ENCODE measurements around the gene THAP9. TPM values are rescaled to one million over a fixed set of nuclear protein-coding genes. Genes with fewer than 3 reads are reported as not detected.
"Not testable (repeated sequence)": the region's sequence is repeated elsewhere in the genome, so short reads cannot be mapped to it uniquely, and the experiment has no call there.

Gene THAP9
- total RNA-seq, 1 experiment from 2014 or later: 3.3 TPM

DNA sequence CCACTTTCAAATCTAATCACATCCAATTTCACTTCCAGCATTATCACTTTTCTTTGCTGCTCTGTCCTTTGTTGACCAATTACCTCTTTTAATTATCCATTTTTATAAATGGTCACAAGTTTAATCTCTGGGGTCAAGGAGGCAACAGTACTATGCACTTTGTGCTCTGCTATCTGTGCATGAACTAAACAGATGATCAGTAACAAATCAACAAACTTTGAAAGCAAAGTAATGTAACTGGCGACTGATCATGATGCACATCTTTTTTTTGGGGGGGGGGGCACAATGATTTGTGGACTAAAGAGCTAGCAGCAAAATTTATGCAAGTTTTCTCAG lies 8.1 kb upstream of the THAP9 start:
- DNase-seq (ENCODE audit: low spot score): no peak

DNA sequence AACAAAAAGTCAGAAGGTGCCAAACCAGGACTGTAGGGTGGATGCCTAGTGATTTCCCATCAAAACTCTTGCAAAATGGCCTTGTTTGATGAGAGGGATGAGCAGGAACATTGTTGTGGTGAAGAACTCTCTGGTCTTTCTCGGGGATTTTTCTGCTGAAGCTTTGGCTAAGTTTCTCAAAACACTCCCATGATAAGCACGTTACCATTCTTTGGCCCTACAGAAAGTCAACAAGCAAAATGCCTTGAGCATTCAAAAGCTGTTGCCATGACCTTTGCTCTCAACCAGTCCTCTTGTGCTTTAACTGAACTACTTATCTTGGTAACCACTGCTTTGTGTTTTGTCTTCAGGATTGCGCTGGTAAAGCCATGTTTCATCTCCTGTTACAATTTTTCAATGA lies 6.6 kb upstream of the THAP9 start:
- DNase-seq (ENCODE audit: low spot score): no peak

DNA sequence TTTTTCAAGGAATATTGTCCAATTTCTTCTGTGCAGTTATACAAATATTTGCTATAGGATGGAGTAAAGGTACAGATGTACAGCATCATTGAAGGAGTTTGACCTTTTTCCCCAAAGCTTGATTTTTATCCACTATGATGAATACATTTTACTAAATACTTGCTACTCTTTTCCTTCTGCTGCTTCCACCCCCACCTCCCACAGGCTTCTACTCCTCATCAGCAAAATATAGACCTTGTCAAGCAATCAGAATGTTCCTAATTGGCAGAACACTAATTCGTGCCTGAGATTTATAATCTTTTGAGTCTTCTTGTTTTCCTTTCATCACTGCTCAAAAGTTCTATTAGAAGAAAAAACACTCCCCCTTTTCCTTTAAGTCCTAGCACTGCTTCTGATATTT lies 3.8 kb upstream of the THAP9 start:
- DNase-seq (ENCODE audit: low spot score): no peak

DNA sequence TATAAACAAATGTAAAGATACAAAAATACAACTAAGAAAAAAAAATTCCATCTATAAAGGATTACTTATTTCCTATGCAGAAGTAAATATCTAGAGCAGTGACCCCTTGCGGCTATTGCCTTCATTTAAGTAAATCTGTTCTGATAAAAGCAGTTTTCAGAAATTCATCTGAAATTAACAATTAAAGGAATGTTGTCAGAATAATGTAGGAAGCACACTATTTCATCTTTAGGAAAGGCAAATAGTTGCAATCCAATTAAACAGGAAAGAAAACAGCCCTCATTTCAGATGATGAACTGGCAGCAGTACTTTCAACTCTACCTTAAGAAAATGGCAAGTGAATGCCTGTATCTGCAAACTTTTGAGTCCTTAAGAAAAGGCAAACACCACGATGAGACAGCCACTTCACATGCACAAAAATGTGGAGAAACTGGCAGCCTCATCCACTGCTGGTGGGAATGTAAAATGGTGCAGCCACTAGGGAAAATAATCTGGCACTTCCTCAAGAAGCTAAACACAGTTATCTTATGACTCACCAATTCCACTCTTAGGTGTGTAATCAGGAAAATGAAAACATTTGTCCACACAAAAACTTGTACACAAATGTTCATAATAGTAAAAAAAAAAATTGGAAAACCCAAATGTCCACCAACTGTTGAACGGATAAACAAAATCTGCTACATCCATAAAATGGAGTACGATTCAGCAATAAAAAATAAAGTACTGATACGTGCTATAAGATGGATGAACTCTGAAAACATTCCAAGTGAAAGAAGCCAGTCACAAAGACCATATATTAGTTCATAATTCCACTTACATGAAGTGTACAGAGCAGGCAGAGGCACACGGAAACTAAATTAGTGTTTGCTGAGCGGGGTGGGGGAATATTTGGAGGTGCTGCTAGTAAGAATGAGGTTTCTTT lies 2.0 kb upstream of the THAP9 start:
- DNase-seq (ENCODE audit: low spot score): peak; percentile 25

DNA sequence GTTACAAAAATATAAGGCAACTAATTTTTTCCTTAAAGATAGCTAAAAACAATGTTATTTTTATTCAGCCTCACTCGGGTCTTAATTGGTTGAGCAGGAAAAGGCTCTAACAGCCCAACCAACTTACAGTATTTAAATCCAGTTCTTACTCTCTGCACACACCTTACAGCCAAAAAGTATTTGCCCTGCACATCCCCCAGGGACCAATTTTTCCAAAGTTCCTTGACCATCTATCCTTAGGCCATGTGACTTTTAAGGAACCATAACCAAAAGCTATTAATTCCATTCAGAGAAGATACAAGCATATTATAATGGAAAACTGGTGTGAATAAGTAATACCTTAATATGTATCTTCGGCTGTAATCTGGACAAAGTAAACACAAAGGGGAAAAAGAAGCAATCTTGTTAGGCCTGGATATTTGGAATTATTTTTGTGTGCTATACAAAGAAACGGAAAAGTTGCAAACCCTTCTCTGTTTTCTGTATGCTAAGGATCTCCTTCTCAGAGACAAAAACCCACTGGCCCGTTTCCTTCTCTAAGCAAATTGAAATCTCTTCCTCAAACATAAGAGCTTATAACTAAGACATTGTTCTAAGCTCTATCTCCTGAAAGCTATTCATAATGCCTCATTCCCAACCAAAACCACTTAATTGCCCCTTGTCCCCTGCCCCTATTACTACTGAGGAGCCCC lies 1.0 kb upstream of the THAP9 start:
- DNase-seq (ENCODE audit: low spot score): no peak

DNA sequence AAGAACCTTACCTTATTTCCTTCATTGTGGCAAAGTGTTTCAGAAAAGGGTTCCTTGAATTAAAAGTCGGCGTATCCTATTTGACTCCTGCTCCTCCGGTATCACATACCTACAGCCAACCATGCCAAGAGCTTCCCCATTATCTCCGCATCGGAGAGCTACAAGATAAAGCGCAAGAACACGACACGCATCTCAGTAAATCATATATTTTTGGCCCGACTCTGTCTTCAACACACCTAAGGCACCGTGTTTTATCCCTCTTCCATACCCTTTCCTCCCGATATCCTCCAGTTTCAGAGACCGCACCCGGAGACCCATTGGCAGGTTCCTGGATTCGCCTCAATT lies 497 bp upstream of the THAP9 start:
- peak; percentile 13 for DNase-seq (ENCODE audit: low spot score)

DNA sequence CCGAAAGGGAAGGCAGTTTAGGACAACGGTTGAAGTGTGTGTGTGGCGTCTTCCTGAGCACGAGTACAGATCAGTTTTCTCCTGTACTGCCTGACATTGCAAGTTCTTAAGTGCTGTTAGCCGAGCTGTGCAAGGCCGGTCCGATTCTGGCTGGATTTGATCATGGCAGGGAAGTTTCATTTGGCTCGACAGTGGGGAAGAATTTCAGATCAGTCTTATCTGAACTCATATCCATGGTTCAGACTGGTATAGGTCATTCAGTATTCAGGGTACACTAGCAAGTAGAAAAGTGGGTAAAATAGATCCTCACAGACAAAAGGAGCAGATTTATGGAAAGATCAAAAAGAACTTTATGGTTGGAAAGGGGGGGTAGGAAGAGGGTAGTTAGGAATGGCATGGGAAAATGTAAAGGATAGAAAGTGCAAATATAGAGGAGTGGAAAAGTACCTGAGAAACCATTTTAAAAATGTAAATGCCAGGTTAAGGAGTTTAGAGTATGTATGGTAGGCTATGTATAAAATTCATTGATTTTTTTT lies 716 bp downstream of the THAP9 start:
- DNase-seq (ENCODE audit: low spot score): no peak

DNA sequence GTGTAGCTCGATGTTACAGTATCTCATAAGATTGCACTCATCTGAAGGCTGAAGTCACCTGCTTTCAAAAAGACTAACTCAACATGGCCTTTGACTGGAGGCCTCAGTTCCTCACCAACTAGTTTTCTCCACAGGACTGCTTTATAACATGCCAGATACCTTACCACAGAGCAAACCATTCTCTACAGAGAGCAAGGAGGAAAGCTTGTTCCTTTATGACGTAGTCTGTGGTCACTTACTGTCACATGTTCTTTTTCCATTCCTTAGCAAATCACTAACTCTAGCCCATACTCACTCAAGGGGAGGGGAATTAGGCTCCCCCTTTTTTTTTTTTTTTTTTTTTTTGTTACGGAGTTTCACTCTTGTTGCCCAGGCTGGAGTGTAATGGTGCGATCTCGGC lies 3.2 kb downstream of the THAP9 start:
- peak; percentile 8 for DNase-seq (ENCODE audit: low spot score)

DNA sequence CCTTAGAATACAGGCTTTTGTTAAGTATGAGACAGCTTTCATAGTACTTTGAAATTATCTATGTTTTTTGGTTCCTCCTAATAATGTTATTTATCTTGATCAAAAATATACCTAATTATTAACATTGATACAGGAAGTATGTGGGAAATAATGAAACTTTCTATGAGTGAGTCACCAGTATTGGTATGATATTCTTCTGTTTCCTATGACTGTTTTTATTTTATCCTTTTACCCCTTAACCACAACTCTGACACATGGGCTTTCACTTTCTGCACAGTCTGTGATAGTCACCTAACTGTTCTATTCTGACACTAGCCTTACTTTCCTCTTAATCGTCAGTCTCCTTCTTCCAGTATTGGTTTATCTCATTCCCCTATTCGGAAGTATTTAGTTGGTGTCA lies 4.7 kb downstream of the THAP9 start:
- no peak for DNase-seq (ENCODE audit: low spot score)

DNA sequence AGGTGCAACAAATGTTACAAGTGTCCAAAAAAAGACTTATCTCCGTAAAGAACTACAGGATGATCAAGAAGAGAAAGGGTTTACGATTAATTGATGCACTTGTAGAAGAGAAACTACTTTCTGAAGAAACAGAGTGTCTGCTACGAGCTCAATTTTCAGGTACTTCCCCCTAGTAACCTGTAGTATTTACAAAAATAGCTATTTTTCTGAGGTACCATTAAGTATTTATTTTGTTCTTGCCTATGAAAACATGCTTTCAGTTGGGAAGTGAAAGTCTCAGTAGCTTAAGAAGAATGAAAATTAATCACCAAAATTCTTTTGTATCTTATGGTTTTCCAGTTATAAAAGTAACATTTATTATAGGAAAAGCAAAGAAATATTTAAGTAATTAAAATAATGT lies 5.9 kb downstream of the THAP9 start:
- no peak for DNase-seq (ENCODE audit: low spot score)

DNA sequence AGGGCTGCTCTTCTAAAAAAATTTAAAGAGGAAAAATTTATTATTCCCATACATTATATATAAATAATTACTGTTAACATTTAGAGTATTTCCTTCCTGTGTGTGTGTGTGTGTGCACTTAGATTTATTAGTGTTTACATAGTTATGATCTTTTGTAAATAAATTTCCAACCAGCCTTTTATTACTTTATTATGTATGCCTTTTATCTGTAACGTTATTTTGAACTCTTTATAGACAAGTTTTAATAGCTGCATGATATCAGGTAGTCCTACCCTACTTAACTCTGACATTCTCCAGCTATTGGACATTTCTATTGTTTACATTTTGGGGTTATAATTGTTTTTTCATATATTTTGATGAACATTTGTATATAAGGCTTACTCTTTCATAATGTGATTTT lies 8.8 kb downstream of the THAP9 start:
- no peak for DNase-seq (ENCODE audit: low spot score)

DNA sequence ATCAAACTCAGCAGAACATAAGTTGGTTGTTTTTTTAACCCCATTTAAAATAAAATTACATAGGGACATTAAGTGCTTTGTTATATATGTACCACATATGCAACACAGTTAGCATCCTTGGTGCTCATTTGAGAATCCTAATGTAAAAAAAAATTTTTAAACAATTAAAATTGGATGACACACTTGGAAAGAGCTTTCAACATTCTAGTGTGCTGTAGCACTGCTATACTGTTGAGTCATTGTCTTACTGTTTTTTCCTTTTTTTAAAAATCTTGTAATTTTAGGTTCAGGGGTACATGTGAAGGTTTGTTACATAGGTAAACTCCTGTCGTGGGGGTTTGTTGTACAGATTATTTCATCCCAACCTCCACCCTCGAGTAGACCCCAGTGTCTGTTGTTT lies 12.8 kb downstream of the THAP9 start:
- no peak for DNase-seq (ENCODE audit: low spot score)

DNA sequence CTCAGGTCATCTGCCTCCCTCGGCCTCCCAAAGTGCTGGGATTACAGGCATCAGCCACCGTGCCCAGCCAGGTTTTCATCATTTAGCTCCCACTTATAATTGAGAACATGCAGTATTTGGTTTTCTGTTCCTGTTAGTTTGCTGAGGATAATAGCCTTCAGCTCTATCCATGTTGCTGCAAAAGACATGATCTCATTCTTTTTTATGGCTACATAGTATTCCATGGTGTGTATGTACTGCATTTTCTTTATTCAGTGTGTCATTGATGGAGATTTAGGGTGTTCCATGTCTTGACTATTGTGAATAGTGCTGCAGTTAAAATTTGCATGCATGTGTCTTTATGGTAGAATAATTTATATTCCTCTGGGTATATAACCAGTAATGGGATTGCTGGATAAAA lies 13.4 kb downstream of the THAP9 start:
- DNase-seq (ENCODE audit: low spot score): not testable (repeated sequence)

DNA sequence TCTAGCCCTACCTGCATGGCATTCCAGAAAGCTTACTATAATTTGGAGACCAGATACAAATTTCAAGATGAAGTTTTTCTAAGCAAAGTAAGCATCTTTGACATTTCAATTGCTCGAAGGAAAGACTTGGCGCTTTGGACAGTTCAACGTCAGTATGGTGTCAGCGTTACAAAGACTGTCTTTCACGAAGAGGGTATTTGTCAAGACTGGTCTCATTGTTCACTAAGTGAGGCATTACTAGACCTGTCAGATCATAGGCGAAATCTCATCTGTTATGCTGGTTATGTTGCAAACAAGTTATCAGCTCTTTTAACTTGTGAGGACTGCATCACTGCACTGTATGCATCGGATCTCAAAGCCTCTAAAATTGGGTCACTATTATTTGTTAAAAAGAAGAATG lies 17.6 kb downstream of the THAP9 start:
- no peak for DNase-seq (ENCODE audit: low spot score)

DNA sequence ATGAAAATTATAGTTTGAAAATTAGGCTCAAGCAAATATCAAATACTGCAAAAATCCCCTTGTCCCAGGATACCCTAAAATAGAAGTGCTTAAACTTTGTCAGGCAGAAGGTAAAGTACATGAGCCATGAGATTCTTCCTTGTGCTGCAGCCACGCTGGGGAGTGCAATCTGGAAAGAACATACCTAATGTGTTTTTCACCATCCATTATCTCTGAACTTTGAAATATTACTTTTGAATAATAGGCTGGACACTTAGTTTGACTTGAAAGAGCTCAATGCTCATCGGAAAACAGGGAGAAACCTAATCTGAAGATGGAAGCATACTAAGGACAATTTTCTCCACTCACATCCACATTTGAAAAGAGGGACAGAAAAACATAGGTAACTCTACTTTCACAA lies 18.9 kb downstream of the THAP9 start:
- no peak for DNase-seq (ENCODE audit: low spot score)

DNA sequence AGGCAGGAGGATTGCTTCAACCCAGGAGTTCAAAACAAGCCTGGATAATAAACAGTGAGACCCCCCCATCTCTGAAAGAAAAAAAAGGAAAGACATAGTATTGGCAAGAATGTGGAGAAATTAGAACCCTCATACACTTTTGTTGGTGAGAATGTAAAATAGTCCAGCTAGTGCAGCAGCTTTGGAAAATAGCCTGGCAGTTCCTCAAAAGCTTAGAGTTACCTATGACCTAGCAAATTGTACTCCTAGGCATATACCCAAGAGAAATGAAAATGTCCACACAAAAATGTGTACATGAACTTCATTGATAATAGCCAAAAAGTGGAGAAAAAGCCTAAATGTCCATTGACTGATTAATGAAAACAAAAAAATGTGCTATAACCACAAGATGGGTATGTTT lies 21.3 kb downstream of the THAP9 start:
- no peak for DNase-seq (ENCODE audit: low spot score)

DNA sequence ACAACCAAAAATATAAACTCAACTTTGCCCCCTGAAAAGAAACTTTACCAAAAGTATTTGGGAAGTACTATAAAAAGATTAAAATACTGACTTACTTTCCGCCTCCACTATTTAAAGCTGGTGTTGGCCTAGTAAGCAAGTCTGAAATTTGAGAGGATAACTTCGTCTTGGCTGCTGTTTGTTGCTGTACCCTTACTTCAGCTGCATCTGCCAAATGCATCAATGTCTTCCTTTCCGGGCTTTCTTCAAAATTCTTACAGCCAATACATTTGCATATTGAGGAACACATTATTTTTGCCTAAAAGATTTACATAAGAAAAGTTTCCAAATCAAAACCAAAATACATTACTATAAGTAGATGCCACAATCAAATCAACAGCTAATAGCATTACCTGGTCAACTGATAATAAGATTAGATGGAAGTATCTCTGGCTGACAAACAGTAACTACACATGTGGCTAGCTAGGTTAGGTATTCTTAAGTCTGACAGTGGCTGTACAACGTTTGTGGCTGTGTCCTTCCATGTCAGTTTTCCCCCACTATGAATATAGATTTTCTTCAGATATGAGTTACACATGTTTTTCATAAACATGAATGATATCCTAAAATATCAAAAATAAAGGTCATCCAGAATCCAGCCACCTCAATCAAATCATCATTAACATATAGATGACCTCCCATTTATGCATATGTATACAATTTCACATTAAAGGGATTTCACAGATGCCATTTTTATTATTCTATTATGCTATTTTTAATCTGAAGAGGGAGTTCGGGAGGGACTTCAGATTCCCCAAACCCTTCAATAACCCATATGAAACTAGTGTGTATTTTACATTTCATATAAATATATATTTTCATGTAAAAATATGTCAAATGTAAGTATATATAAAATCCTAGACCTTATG lies 30.6 kb downstream of the THAP9 start:
- DNase-seq (ENCODE audit: low spot score): no peak

DNA sequence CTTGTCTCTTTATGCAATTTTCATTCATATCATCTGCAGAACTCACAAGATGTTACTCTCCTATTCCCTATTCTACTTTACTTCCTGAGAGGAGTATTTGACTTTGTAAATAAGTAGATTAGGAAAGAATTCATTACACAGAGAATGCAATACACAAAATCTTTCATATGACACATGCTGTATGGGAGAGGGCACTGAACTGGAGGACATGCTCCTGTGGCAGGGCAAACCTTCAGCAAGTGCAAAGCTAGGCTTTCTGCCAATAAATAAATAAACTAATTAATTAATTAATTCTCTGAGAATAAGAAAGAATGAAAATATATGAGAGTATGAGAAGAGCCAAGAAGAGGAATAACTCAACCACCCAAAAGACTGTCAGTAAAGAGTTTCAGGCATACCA lies 33.9 kb downstream of the THAP9 start:
- no peak for DNase-seq (ENCODE audit: low spot score)

DNA sequence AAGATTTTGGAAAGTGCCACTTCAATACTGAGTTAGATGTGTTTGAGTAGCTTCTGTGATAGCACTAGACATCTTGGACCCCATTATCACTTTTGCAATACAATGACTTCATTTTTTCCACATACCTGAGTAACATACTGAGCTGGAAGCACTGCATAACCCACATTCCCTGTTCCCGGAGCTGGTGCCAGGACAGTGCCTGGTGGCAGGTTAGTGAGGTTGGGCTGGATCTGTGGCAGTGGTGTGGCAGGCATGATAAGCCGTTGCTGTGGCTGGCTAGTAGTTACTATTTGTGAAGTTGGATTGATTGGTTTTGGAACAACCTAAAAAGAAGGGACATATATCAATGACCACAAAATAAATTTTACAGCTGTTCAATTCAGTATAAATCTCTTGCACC lies 38.9 kb downstream of the THAP9 start:
- DNase-seq (ENCODE audit: low spot score): no peak

DNA sequence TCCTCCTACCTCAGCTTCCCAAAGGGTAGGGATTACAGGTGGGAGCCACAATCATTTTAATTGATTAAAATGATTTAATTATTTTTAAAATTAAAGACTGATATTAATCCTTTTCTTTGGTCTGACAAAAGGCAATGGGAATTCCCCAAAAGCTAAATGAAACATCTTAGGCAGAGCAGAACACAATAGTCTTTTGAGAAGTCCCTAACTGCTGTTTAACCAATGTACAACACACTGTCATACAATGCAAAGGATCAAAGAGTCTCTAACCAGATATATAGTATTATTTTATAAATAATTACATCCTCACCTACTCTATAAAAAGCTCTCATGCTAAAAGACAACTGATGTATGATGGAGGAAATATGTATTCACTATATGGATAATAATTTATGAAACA lies 47.0 kb downstream of the THAP9 start:
- DNase-seq (ENCODE audit: low spot score): no peak

DNA sequence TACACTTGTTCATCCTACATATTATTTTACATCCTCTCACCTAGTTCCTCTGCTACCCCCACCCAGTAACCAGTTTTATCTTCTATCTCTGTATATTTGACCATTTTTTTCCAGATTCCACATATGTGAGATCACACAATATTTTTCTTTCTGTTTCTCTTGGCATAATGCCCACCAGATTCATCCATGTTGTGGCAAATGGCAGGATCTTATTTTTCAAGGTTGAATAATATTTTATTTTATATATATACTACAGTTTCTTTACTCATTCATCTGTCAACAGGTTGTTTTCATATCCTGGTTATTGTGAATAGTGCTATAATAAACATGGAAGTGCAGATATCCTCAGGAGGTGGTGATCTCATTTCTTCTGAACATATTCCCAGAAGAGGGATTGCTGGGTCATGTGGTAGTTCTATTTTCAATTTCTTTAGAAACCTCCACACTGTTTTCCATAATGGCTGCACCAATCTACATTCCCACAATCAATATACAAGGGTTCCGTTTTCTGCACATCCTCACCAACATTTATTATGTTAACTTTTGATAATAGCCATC lies 48.2 kb downstream of the THAP9 start:
- no peak for DNase-seq (ENCODE audit: low spot score)

DNA sequence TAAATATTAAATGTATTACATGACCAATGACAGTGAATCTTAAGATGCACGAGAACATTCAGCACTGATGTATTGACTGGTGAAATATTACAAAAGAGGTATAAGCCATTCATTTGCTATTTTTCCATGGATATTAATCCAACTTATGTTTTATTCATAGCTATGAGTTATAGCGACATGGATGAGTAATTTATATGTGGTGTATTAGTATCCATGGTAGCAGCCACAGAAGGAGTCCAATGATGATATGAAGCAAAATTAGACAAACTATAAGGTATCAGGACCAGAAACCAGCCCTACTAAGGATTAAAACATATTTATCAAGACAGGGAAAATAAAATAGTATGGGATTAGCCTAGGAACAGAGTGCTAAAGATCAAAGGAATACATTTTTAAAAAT lies 50.7 kb downstream of the THAP9 start:
- no peak for DNase-seq (ENCODE audit: low spot score)
